GM12801 (cell line): ENCODE data around the gene SFRP4.

Source experiments
- TF ChIP-seq, protein P1 (sequence below): IDR thresholded peaks from one replicate; pipeline ENCODE4 v1.5.1; 2011; ENCODE audit warnings: control low read depth; ENCODE audit not compliant: insufficient read length; ENCODE audit errors: extremely low read depth

Gene SFRP4

DNA sequence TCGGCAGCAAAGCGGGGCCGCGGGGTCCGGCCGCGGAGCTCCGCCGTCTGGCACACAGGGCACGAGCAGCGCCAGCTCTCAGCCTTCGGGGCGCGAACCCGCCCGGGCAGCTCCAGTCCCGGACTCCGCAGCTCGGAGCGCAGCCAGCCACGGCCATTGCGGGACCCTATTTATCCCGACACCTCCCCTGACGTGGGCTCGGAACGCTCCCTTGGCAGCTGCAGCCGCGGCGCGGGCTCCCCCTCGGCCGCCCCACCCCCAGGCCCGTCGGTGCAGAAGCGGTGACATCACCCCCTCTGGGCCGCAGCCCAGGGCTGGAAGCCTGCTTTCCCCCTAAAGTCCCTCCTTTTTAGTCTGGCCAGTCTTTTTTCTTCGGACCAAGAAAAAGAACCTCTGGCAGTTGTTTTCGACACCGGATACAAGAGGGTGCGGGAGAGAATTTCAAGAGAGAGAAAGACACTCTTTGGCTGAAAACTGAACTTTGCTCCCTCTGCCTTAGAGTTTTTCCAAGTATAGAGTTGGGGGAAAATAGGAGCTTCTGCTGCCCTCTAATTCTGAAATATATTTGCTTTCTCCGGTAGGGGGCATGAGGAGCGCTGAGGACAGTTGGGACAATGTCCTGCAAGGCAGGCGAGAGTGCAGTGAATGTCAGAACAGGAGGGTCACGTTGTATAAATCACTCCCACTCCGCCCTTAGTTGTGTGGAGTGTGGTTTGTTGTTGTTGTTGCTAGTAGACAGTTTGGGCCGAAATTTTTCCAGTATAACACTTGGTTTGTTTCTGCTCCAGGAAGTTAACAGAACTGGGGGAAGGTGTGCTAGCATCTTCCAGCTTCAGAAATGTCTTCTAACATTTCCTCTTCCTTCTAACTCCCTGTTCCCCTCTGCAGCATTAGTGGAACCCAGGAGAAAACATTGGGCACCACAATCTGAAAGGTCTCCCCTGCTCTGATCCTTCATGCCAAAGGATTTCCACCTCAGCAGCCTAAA lies at the start of gene SFRP4:
TSS of gene SFRP4 (minus strand) at position 145 of the 988 bp plus-strand sequence. CDS start 280 bp downstream, outside the sequence.
- TF ChIP-seq, protein P1, sequence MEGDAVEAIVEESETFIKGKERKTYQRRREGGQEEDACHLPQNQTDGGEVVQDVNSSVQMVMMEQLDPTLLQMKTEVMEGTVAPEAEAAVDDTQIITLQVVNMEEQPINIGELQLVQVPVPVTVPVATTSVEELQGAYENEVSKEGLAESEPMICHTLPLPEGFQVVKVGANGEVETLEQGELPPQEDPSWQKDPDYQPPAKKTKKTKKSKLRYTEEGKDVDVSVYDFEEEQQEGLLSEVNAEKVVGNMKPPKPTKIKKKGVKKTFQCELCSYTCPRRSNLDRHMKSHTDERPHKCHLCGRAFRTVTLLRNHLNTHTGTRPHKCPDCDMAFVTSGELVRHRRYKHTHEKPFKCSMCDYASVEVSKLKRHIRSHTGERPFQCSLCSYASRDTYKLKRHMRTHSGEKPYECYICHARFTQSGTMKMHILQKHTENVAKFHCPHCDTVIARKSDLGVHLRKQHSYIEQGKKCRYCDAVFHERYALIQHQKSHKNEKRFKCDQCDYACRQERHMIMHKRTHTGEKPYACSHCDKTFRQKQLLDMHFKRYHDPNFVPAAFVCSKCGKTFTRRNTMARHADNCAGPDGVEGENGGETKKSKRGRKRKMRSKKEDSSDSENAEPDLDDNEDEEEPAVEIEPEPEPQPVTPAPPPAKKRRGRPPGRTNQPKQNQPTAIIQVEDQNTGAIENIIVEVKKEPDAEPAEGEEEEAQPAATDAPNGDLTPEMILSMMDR, result no peak

DNA sequence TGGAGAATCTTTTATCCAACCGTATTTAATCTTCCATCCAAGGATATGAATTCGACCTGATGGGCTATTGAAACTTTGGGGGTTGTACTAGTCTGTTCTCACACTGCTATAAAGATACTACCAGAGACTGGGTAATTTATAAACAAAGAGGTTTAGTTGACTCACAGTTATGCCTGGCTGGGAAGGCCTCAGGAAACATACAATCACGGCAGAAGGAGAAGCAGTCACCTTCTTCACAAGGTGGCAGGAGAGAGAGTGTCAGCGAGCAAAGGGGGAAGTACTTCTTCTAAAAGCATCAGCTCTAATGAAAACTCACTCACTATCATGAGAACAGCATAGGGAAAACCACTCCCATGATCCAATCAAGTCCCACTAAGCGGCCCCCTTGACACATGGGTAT lies 47.6 kb upstream of the SFRP4 start:
- TF ChIP-seq, protein P1, result no peak

DNA sequence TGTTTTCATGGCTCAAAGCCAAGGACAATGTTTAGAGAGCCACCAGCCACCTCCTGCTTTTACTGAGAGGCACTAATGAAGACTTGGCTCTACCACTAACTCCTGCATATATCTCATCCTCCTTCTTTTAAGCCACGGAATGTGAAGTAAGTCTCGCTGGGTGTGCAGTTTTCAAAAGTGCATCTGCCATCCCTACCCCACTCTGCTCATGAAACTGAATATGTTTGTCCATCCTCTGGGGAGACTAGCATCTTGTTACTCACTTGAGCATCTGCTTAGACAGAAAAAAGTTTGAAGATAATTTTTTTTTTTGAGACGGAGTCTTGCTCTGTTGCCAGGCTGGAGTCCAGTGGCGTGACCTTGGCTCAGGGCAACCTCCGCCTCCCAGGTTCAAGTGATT lies 44.6 kb upstream of the SFRP4 start:
- TF ChIP-seq, protein P1, result no peak

DNA sequence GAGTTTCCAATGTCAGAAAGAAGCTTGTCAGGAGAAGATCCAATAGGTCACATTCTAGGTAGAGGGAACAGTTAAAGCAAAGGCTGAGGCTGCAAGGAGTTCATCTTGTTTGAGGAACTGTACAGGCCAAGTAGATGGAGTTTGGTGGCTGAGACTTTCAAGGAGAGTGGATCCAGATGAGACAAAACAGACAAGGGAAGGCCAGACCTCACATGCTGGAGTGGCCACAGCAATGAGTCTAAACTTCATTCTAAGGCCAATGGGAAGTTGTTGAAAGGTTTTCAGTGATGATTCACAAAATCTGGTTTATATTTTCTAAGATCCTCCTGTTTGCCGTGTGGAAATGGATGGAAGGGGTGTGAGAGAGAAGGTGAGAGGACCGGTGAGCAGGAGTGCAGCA lies 43.9 kb upstream of the SFRP4 start:
- TF ChIP-seq, protein P1, result no peak

DNA sequence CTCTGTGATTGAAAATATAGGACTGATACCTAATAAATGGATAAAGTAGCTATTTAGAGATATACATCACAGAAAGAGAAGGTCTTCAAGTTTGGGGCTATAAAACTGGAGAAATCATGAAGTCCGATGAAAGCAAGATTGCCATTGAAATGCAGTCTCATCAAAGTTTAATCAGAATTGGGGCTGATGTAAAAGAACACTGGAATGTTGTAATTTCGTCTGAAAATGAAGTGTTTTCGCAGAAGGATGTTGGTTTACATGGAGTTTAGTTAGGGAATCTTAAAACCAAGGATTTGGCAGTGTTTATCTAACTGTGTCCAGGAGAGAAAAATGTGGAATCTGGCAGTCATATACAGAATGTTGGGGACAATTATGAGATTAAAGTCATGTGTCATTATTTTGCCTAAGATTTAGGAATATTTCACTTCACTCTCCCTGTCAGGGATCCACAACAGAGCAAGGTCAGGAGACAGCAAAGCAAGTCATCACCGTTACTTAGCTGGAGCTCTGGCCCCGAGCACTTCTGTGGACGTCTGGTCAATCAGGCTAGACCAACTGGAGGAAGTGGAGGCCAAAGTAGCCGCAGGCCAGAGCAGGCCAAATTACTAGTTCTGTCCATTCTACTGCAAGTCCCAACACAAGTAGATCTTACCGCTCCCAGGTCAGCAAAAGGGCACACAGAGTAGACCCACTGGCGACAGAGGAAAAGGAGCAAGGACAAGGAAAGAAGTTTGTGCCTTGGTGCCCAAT lies 40.8 kb upstream of the SFRP4 start:
- TF ChIP-seq, protein P1, result no peak

DNA sequence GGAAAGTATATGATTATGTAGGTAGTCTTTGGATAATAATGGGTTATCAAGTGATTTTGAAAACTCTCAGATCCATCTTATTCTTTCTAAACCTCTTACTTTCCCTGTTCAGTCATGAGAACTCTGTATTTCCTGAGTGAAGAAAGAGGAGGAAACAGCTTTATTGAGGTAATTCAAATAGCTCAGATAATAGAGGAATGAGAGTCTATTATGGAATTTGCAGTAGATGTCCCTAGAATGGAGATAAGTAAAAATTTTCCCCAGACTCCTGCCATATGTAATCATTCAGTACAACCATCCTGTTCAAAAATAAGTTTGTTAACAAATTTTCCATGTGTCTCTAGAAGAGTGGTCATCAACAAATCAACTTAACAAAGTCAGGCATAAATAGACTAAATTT lies 40.2 kb upstream of the SFRP4 start:
- TF ChIP-seq, protein P1, result no peak

DNA sequence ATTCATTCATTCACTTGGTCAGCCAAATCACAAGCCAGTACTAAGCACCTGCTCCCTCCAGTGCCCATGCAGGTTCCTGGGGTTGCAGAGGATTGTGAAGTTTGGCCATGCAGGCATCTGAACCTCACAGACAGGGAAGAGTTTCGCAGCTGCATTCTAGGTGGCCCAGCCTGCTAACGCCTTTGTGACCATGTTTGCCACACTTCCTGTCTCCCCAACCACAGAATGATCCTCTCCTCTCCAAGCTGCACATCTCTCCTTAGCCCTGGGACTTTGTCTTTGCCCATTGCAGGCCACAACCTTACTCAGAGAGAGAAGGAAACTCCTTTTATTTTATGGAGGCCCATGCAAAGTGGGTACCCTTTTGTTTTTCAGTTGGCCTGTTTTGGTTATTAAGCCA lies 35.6 kb upstream of the SFRP4 start:
- TF ChIP-seq, protein P1, result no peak
